ENCODE data around the gene ATF6.

ATF6 gene

GRCh38 chr1:161972828-161973227 lies 206.7 kb downstream of the ATF6 start:
- no peak for DNase-seq (ENCODE audit: low read depth)

DNA sequence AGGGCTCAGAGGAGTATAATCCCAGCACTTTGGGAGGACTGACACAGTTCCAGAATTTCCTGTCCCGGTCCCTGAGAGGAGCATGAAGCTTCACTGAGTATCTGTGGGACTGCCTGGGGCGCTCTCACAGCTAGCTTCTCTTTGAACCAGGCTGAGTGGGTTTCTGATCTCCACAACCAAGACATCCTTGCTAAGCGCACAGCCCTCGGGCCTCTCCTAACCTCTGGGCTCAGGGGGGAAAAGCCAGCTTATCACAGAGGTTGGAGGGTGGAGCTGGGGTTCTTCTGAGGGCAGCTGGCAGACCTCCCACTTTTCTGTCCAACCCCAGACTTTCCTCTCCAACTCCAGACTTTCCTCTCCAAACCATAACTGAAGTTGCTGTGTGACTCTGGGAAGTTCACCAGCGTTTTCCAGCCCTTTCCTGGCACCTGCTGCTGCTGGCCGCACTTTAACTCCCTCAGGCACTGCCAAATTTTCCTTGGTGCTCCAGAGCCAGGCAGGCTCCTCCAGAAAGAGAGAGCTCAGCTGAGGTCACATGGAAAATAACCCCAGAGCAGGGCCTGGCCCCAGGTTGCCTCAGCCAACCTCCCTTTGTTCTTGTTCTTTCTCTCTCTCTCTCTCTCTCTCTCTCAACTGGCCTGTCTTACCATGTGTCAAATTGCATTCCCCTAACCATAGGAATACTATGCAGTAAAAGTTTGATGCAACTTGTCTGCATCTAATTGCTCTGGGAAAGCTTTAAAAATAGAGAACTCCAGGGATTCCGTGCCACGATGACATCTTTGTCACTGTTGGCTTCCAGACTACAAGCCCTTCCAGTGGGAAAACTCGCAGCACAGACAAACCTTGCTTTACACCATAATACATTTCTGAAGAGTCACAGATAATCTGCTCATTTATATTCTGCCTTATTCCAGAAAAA lies 208.1 kb downstream of the ATF6 start:
- no peak for DNase-seq (ENCODE audit: low read depth)

DNA sequence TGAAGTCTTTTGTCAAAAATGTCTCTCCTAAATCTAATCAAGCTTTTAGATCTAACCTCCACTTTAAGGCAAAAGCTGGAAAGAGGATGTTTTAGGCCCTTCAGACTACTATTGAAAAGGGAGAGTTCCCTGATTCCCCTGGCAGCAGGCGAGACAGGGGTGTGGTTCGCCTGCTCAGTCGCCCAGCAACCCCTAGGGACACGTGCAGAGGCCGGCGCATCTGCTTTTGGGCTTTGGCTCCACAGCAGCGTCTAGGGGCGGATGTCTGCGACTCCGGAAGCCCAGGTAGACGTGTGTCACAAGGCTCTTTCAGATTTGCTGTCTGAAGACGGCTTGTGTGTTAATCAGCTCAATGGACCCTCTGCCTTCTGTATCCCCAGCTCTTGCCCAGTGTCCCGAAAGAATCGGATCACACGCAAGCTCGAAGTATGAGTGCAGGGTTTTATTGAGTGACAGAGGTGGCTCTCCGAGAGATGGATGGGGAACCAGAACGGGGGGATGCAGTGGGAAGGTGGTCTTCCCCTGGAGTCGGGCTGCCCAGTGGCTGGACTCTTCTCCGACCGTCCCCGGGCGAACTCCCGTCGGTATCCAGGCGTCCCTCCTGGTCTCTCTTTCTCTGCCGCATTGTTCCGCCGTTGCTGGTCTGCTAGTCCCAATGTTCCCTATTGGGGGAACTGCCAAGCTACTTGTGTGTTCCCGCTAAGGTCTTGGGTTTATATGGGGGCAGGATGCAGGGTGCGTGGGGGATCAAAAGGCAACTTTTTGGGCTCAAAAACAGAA lies 212.1 kb downstream of the ATF6 start:
- DNase-seq (ENCODE audit: low read depth), result no peak

DNA sequence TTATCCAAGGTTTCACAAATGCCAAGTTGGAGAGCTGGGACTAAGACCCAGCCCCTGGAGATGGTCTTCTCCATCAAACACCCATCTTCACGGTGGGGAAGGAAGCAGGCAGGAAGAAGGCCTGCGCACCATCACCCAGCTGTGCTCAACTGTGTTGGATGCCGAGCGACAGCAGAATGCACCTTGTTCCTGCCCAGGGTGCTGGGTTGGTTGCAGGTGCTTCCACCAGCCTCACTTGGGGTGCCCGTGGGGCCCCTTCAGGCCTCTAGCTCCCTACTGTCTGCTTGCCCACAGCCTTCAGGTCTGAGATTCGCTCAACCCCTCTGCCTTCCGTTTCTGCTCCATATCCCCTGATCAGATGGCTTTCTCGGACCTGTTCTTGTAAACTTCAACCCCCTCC lies 215.0 kb downstream of the ATF6 start:
- no peak for DNase-seq (ENCODE audit: low read depth)

GRCh38 chr1:161981735-161982506 lies 215.8 kb downstream of the ATF6 start:
- no peak for DNase-seq (ENCODE audit: low read depth)

DNA sequence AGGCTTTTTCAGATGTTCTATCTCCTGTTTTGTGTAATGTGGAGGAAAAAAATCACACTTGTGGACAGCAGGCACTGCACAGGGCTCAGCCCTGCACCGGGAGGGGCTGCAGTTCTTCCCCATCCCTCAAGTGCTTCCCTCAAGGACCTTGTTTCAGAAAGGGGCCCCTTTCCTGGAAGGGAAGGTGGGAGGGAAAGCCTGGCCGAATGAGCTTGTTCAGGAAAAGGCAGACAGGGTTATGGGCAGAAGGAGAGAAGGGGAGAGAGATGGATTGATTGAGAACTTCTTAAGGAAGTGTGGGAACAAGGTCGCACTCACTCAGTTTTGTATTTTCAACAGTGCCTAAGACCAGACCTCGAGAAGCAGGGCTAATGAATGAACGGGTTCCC lies 216.4 kb downstream of the ATF6 start:
- DNase-seq (ENCODE audit: low read depth), result no peak

- DNase-seq (ENCODE audit: low read depth), result no peak
Observed at GRCh38 chr1:161982917-161983316, 216.8 kb downstream of the ATF6 start.

GRCh38 chr1:161983725-161984124 lies 217.6 kb downstream of the ATF6 start:
- no peak for DNase-seq (ENCODE audit: low read depth)

GRCh38 chr1:161985301-161985822 lies 219.2 kb downstream of the ATF6 start:
- DNase-seq (ENCODE audit: low read depth), result no peak

- no peak for DNase-seq (ENCODE audit: low read depth)
Observed at GRCh38 chr1:161986328-161986727, 220.2 kb downstream of the ATF6 start.

DNA sequence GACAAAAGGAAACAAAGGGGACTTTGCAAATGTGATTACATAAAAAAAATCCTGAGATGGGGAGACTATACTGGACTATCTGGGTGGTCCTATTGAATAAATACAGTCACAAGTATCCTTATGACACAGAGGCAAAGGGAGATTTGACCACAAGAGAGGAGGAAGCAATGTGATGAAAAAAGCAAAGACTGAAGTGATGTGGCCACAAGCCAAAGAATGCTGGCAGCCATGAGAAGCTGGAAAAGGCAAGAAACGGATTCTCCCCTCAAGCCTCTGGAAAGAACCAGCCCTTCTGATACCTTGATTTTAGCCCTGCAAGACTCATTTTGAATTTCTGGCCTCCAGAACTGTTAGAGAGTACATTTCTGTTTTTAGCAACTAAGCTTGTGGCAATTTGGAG lies 221.2 kb downstream of the ATF6 start:
- no peak for DNase-seq (ENCODE audit: low read depth)

DNA sequence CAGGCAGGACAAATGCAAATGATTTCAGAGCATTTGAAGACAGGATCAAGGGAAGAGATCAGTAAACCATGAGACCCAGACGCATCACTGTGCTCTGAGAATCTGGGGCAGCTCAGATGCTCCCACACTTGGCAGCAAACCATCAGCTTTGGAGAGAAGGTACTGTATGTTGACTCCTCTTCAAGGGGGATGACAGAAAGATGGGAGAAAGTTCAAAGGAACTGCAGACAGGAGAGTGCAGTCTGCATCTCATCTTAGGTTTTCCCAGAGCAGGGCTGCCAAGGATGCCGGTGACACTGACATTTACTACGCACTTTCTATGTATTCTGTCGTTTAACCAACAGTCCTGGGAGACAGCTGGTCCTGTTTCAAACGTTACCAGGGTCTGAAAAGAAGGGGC lies 221.8 kb downstream of the ATF6 start:
- no peak for DNase-seq (ENCODE audit: low read depth)

DNA sequence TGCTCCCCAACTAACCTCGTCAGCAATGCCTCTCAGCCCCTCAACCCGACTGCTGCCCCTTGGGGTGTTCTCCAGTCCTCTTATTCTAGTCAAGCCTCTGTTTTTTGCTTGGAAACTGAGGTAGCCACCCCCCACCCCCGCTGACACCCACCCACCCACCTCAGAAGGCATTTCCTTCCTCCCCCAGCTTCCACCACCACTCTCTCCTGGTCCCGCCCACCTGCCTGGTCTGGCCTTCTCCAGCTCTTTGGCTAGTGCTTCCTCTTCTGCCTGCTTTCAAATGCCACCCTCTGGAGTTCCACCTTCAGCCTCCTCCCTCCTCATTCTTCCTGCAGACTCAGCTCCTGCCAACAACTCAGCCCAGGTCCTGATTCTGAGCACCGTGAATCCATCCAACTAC lies 222.3 kb downstream of the ATF6 start:
- DNase-seq (ENCODE audit: low read depth), result no peak

DNA sequence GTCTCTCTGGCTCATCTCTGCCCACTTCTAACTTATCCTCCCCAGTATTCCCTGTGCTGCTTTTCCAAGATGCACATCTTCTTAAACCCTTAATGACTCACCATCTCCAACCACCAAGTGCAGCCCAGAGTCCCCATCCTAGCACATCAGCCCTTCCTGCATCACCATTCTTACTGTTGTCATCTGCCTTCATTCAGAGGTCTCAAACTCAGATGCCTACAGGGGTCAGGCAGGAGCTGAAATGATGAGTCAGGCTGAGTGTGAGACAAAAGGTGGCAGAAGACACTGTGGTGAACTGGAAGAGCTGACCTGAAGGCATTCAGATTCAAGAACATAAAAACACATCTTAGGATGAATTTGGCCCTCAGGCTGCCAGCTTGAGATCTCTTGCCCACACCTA lies 223.0 kb downstream of the ATF6 start:
- DNase-seq (ENCODE audit: low read depth), result no peak

DNA sequence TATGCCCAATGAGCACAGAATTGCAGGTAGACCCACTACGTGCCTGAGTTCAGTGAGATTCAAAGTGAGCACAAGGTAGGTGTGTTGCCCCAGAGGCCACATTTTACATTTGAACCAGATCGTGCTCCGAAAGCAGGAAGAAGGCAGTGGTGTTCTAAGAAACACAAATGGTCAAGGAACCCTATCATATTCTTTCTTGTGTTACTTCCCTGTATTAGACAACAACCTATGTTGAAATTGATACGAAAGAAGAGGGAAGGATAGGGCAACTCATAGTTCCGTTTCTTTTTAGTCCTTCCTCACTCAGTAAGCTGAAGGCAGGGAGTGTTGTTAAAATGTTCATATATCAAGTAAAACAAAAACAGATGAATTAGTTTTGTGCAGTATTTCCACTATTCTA lies 223.7 kb downstream of the ATF6 start:
- DNase-seq (ENCODE audit: low read depth), result no peak

GRCh38 chr1:161993576-161993975 lies 227.5 kb downstream of the ATF6 start:
- no peak for DNase-seq (ENCODE audit: low read depth)

DNA sequence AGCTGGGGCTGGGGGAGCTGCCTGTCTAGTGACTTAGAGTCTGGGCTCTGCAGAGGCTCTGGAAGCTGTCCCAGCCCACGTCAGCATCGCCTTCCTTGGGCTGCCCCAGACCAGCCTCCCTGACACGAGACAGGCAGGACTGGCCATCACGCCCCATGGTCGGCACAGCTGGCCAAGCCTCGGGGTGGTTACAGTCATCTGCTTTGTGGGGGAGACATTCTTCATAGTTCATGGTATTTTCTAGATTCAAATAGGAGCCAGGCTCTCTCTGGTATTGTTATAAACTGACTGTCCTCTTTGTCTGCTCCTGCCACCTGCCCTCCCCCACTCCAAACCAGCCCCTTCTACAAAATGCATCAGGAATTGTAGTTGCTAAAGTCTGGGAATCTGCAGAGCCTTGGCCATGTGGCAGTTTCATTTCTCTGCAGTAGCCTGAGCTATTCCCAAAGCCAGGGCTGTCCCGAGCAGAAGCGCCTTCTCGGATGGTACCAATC lies 228.1 kb downstream of the ATF6 start:
- DNase-seq (ENCODE audit: low read depth), result no peak

GRCh38 chr1:161997152-161997551 lies 231.0 kb downstream of the ATF6 start:
- no peak for DNase-seq (ENCODE audit: low read depth)

GRCh38 chr1:161998811-161999210 lies 232.7 kb downstream of the ATF6 start:
- no peak for DNase-seq (ENCODE audit: low read depth)

DNA sequence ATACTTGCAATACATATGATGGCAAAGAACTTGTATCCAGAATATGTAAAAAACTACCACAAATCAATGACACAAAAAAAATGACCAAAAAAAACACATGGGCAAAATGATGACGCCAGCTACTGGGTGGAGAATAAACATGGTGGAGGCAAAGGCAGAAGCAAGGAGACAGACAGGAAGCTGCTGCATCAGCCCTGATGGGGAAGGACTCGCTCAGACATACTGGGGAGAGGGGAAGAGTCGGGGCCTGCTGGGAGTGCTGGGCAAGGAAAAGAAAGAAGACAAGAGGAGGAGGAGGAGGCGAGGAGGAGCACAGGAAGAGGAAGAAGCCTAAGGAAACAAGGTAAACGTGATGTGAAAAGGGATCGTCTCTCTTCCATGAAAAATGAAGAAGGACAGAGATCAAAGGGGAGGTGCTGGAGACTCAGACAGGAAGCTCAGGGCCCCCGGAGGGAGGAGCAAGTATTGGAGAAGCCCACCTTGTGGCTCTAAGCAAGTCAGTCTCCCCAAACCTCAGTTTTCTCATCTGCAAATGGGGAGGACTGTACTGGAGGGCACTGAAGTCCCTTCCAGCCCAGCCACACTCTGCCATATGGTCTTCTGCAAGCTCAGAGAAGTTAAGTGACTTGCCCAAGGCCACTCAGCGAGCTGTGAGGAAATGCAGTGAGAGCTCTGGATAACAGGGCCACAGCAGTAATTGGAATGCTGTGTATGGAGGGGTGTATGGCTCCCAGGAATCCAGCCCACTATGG lies 233.4 kb downstream of the ATF6 start:
- DNase-seq (ENCODE audit: low read depth), result no peak

DNA sequence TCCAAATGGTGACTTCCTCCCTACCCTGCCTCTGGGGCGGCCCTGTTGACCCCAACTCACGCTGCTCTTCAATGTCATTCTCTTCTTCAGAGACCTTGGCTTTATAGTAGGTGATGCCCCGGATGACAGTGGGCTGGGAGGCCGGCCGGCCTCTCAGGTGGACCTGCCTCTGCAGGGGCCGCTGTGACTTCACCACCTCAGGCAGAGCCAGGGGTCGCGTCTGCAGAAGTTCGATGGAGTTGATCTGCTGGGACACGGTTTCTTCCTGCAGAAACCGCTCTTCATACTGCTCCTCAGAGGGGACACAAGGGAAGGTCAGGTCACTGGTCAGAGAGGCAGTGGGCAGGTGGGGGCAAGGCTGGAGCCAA lies 233.9 kb downstream of the ATF6 start:
- DNase-seq (ENCODE audit: low read depth), result no peak

All from stimulated activated CD8-positive, alpha-beta memory T cell treated with anti-CD3 and anti-CD28 coated beads, Interleukin-12 subunit alpha, Interleukin-12 subunit beta, amount 100 ng/mL, for 1 hour (primary cell).